Stimulated activated CD8-positive, alpha-beta memory T cell treated with anti-CD3 and anti-CD28 coated beads, Interleukin-15, amount 100 ng/mL, for 48 hours (primary cell): Measurements from ENCODE around the gene C1orf122.
"Not testable (repeated sequence)": the region's sequence is repeated elsewhere in the genome, so short reads cannot be mapped to it uniquely, and the experiment has no call there.

Experiments
- DNase-seq, 2 donors: peaks; one replicate each; pipeline ENCODE4 v3.0.0-alpha.2; 2020; ENCODE audit warnings: low read depth in 2 of 2

Gene C1orf122

GRCh38 chr1:37807555-37808368 is at the start of gene C1orf122, which contains the start of gene YRDC:
TSS of gene C1orf122 (plus strand) at chr1:37807790. CDS start at chr1:37808405, 615 bp downstream.
TSS of gene YRDC (minus strand) at chr1:37808208. CDS start at chr1:37808180, 28 bp downstream.
- peak; percentile 90 to 93 for DNase-seq

GRCh38 chr1:37759451-37759850 is 48.1 kb upstream of the C1orf122 start:
- DNase-seq: no peak

DNA sequence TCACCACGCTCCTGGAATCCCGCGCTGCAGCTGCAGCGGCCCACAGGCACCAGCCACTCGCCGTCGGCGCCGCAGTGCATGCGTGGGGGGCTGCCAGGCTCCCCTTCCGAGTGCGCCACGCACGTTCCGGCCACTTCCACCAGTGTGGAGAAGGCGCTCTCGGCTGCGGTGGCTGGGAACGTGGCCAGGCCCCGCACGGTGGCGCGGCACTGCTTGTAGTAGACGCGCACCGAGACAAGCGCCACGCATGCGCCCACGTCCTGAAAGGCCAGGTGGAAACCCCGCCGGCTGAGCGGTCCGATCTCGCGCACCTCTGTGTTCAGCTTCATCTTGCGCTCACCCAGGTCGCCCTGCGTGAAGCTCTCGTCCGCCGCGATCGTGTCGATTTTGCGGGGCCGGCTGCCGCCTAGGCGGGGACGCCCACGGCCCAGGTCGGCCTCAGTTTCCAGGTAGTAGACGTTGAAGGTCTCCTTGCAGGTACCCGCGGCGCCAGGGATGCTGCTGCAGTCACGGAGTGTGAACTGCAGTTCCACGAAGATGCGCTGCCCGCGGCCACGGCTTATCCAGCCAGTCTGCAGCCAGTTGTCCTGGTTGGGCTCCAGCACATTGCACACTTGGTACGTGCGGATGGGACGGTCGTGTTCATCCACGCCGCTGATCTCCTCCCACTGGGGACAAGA is 46.0 kb upstream of the C1orf122 start:
- no peak for DNase-seq

GRCh38 chr1:37762516-37762915 is 45.1 kb upstream of the C1orf122 start:
- no peak for DNase-seq

GRCh38 chr1:37763791-37764413 is 43.7 kb upstream of the C1orf122 start:
- no peak for DNase-seq

- no peak for DNase-seq
Measured at GRCh38 chr1:37764414-37764825, 43.2 kb upstream of the C1orf122 start.

DNA sequence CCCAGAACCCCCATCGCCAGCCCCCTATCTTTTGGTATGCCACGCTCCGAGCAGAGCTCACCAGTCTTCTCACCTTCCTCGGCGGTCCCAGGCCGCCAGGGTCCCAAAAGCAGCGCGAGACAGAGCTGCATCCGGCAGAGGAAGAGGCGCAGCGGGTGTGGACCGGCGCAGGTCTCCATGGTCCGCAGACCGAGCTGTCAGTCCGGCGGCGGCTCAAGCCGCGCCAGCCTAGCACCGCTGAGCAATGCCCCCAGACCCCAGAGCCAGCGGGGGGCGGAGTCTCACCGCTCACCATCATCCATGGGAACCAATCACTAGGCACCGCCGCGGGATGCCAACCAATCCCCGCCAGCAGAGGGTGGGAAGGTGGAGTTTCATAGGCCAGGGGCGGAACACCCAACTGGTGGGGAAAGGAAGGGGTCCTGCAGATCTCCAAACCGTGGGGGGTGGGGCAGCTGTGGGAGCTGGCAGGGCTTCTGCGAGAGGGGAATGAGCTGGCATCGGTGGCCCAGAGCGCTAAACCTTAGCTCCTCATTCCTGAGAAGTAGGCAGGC is 42.6 kb upstream of the C1orf122 start, which contains the start of gene EPHA10:
TSS of gene EPHA10 (minus strand) at position 233 of the 554 bp plus-strand sequence. CDS start at position 179, 54 bp downstream.
- no peak for DNase-seq

GRCh38 chr1:37765916-37766664 is 41.5 kb upstream of the C1orf122 start:
- peak in 1 of 2 donors; percentile 34 for DNase-seq

GRCh38 chr1:37767488-37767887 is 40.1 kb upstream of the C1orf122 start:
- DNase-seq: no peak

GRCh38 chr1:37771440-37771839 is 36.1 kb upstream of the C1orf122 start:
- DNase-seq: not testable (repeated sequence)

GRCh38 chr1:37776946-37777516 is 30.6 kb upstream of the C1orf122 start:
- DNase-seq: no peak

- no peak for DNase-seq
Measured at GRCh38 chr1:37778654-37779053, 28.9 kb upstream of the C1orf122 start.

GRCh38 chr1:37782491-37782890 is 25.1 kb upstream of the C1orf122 start:
- no peak for DNase-seq

DNA sequence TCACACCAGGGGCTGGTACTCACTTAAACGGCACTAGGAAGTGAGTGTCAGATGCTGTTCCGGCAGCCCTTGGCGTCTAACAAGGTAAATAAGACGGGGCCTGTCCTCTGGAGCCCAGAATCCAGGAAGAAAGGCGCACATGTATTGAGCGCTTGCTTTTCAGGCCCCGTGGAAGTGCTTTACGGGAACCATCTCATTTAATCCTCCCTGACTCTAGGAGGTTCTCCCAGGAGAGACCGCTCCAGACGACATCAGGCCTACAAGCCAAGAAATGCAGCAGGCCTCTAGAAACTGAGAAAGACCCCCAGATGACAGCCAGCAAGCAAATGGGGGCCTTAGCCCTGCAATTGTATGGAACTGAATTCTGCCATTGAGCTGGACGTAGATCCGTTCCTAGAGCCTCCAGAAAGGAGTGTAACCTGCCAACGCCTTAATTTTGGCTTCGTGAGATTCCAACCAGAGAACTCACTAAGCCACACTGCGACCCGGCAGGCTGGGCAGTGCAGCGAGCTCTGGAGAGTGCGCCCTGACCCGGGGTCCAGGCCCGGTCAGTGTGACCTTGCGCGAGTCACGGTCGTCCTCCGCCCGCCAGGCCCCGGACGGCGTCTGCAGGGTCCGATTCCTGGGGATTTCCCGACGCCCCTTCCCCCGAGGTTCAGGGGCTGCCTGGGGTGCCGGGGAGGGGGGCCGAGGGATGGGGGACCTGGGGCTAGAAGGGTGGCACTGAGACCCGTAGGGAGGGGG is 14.5 kb upstream of the C1orf122 start:
- no peak for DNase-seq

GRCh38 chr1:37793773-37794371 is 13.7 kb upstream of the C1orf122 start, which contains the start of gene MANEAL:
TSS of gene MANEAL (plus strand) at chr1:37793847. CDS start at chr1:37794183, 336 bp downstream.
- peak; percentile 19 to 20 for DNase-seq

GRCh38 chr1:37794372-37795339 is 12.9 kb upstream of the C1orf122 start:
- no peak for DNase-seq

- no peak for DNase-seq
Measured at GRCh38 chr1:37795340-37796125, 12.1 kb upstream of the C1orf122 start.
